Measurements from ENCODE around the gene CLDN19. TPM values are rescaled to one million over a fixed set of nuclear protein-coding genes. Genes with fewer than 3 reads are reported as not detected.
A peak's percentile ranks its signal among the peaks of the same experiment; 100 is the strongest.

CLDN19 gene
- total RNA-seq, 4 donors from 2014 or later: 0.28 TPM; not detected in 3

GRCh38 chr1:42784547-42784945 lies 44.5 kb upstream of the CLDN19 start:
- Histone ChIP-seq H3K4me1 (no peaks in the 10 kb centered on the region), H3K4me3 (peak overlapping the region; percentile 35), H3K27ac (no peak overlapping the region), H3K36me3 (no peaks in the 10 kb centered on the region), H3K9me3 (no peaks in the 10 kb centered on the region), H3K27me3 (no peaks in the 10 kb centered on the region)
- no peak for TF ChIP-seq POLR2A (IDR thresholded peaks at IDR 0.05)
- TF ChIP-seq CTCF (IDR thresholded peaks at IDR 0.05): no peak
- intact Hi-C loops (cut with DNase I; ENCODE audit: low total_unique reads): no loop called here
- DNase-seq: no peak

DNA sequence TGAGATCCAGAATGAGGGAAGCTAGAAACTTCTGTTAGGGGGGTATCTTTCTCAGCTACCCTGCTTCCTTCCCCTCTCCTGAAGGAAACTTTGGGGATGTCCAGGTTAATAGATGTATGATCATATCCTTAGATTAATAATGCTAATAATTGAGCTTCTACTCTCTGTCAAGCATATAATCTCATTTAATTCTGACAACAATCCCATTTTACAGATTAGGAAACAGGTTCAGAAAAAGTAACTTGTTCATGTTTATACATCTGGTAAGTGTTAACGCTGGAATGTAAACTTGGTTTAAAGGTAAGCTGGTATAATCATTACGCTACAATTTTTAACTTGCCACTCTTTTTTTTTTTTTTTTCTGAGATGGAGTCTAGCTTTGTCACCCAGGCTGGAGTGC lies 43.1 kb upstream of the CLDN19 start:
- no peak for DNase-seq
- intact Hi-C loops (cut with DNase I; ENCODE audit: low total_unique reads): no loop called here
- H3K4me1 ChIP-seq: no peaks in the 10 kb centered on the region
- no peaks in the 10 kb centered on the region for H3K36me3 ChIP-seq
- no peak overlapping the region for H3K27ac ChIP-seq
- no peaks in the 10 kb centered on the region for H3K27me3 ChIP-seq
- no peaks in the 10 kb centered on the region for H3K9me3 ChIP-seq
- no peak overlapping the region for H3K4me3 ChIP-seq
- TF ChIP-seq CTCF (IDR thresholded peaks at IDR 0.05) (no peak), POLR2A (IDR thresholded peaks at IDR 0.05) (no peak)

- Histone ChIP-seq H3K27me3 (no peaks in the 10 kb centered on the region), H3K9me3 (no peaks in the 10 kb centered on the region), H3K36me3 (no peaks in the 10 kb centered on the region), H3K27ac (no peak overlapping the region), H3K4me3 (no peak overlapping the region), H3K4me1 (no peaks in the 10 kb centered on the region)
- intact Hi-C loops (cut with DNase I; ENCODE audit: low total_unique reads): no loop called here
- no peak for DNase-seq
- TF ChIP-seq POLR2A (IDR thresholded peaks at IDR 0.05) (no peak), CTCF (IDR thresholded peaks at IDR 0.05) (no peak)
Observed at GRCh38 chr1:42780176-42780575, 40.1 kb upstream of the CLDN19 start.

DNA sequence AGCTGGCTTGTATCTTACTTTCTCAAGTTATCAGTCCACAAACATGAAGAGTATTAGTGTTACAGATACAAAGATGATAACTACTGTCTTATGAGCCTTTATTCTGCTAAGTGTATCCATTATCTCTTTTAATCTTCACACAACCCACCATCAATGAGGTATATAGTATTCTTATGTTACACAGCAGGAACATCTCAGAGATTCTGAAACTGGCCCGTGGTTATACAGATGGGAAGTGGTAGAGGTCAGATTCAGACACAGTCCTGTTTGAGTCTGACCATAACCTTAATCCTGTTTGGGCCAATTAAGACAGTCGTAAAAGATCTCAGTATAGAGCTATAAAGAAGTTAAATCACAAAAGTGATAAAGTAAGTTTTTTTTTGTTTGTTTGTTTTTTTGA lies 39.7 kb upstream of the CLDN19 start:
- H3K27me3 ChIP-seq: no peaks in the 10 kb centered on the region
- H3K9me3 ChIP-seq: no peaks in the 10 kb centered on the region
- no peak for DNase-seq
- H3K4me1 ChIP-seq: no peaks in the 10 kb centered on the region
- no peak overlapping the region for H3K4me3 ChIP-seq
- no peaks in the 10 kb centered on the region for H3K36me3 ChIP-seq
- H3K27ac ChIP-seq: no peak overlapping the region
- intact Hi-C loops (cut with DNase I; ENCODE audit: low total_unique reads): no loop called here
- no peak for TF ChIP-seq CTCF (IDR thresholded peaks at IDR 0.05)
- no peak for TF ChIP-seq POLR2A (IDR thresholded peaks at IDR 0.05)

- Histone ChIP-seq H3K27ac (no peak overlapping the region), H3K4me1 (no peaks in the 10 kb centered on the region), H3K36me3 (no peaks in the 10 kb centered on the region), H3K4me3 (no peak overlapping the region), H3K27me3 (no peaks in the 10 kb centered on the region), H3K9me3 (no peaks in the 10 kb centered on the region)
- TF ChIP-seq CTCF (IDR thresholded peaks at IDR 0.05) (peak; percentile 24 to 54 (median 46)), POLR2A (IDR thresholded peaks at IDR 0.05) (no peak)
- DNase-seq: no peak
- intact Hi-C loops (cut with DNase I; ENCODE audit: low total_unique reads): no loop called here
Observed at GRCh38 chr1:42777852-42778251, 37.8 kb upstream of the CLDN19 start.
